ENCODE measurements around the gene RGL3.
"Not testable (repeated sequence)": the region's sequence is repeated elsewhere in the genome, so short reads cannot be mapped to it uniquely, and the experiment has no call there.

RGL3 gene, protein sequence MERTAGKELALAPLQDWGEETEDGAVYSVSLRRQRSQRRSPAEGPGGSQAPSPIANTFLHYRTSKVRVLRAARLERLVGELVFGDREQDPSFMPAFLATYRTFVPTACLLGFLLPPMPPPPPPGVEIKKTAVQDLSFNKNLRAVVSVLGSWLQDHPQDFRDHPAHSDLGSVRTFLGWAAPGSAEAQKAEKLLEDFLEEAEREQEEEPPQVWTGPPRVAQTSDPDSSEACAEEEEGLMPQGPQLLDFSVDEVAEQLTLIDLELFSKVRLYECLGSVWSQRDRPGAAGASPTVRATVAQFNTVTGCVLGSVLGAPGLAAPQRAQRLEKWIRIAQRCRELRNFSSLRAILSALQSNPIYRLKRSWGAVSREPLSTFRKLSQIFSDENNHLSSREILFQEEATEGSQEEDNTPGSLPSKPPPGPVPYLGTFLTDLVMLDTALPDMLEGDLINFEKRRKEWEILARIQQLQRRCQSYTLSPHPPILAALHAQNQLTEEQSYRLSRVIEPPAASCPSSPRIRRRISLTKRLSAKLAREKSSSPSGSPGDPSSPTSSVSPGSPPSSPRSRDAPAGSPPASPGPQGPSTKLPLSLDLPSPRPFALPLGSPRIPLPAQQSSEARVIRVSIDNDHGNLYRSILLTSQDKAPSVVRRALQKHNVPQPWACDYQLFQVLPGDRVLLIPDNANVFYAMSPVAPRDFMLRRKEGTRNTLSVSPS

DNA sequence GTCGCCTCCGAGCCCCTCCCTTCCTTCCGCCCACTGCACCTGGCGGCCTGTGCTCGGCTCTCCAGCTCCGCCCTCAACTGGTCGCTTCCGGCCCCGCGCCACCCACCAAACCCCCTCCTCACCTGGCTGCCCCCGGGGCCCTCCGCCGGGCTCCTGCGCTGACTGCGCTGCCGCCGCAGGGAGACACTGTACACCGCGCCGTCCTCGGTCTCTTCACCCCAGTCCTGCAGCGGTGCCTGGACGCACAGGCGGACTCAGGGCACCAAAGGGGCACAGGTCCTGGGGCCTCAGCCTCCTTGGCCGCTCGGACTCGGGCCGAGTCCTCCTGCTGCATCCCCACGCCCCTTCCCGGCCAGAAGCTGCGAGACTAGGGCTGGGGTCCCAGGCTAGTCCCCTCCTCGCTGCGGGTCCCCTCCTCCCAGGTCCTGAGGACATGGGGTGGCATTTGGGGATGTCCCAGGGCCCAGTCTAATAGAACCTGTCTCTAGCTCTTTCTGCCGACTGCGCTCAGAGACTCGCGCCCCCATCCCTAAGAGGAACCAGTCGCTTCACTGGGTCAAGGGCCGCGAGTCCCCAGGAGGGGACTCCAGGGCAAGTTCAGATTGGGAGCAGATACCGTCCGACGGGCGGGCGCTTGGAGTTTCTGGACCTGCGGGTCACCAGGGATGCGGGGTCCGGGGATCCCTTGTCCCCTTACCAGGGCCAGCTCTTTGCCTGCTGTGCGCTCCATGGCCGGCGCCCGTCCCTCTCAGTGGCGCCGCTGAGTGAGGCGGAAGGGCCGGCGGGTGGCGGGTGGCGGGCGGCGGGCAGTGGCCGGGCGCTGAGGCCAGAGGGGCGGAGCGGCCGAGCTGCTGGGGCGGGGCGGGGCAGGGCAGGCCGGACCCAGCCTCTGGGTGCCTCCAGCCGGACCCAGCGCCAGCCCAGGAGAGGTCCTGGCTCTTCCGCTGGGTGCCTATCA lies at the start of gene RGL3:
TSS of gene RGL3 (minus strand) at position 766 of the 958 bp plus-strand sequence. CDS start at position 730, 36 bp downstream.
- peak; percentile 92 for DNase-seq

DNA sequence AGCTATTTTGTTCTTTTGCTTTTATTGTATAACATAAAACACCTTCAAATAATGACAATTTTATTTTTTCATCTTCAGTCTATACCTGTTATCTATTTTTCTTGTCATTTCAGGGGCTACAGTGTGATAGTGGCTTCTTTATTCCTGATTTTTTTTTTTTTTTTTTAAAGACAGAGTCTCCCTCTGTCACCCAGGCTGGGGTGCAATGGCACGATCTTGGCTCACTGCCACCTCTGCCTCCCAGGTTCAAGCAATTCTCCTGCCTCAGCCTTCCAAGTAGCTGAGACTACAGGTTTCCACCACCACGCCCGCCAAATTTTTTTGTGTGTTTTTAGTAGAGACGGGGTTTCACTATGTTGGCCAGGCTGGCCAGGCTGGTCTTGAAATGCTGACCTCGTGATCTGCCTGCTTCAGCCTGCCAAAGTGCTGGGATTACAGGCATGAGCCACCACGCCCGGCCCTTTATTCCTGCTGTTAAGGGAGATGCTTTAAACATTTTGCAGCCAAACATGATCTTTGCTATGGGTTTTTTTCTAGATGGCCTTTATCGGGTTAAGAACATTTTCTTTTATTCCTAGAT lies 49.2 kb upstream of the RGL3 start:
- not testable (repeated sequence) for DNase-seq

DNA sequence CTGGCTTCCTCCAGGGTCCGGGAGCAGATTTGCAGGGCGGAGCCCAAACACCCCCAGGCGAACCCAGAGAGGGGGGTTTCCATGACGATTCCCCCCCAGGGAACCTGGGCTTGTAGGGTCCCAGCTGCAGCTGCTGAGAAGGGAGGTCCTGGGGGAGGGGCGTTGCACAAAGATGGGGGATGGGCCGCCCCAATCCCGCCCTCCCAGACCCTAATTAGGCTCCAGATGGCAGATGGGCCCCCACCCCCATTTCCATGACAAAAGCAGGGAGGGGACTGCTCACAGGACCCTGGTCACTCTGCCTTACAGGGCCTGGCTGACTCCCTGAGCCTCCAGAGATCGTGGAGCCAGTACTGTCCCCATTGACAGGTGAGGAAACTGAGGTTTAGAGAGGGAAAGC lies 46.5 kb upstream of the RGL3 start:
- peak; percentile 85 for DNase-seq

- no peak for DNase-seq
Measured at GRCh38 chr19:11464333-11465265, 45.5 kb upstream of the RGL3 start.

- no peak for DNase-seq
Measured at GRCh38 chr19:11463391-11463790, 44.3 kb upstream of the RGL3 start.

GRCh38 chr19:11461453-11461852 lies 42.3 kb upstream of the RGL3 start:
- no peak for DNase-seq

DNA sequence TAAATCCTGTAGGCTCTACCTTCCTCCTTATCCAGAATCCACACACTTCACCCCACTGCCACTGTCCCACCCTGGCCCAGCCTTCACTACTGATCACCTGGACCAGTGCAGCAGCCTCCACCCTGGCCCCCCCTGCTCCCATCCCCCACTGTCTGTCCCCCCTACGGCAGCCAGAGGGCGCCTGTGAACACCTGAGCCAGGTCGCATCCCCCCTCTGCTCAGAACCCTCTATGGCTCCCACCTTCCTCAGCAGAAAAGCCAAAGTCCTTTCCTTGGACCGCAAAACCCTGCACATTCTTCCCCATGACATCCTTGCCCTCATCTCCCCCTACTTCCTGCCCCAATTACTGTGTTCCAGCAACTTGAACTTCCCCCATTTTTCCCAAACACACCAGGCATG lies 41.1 kb upstream of the RGL3 start:
- DNase-seq, result no peak

- DNase-seq, result not testable (repeated sequence)
Measured at GRCh38 chr19:11458912-11459311, 39.8 kb upstream of the RGL3 start.

- no peak for DNase-seq
Measured at GRCh38 chr19:11458236-11458900, 39.3 kb upstream of the RGL3 start.

GRCh38 chr19:11457831-11458230 lies 38.7 kb upstream of the RGL3 start:
- no peak for DNase-seq

- DNase-seq, result no peak
Measured at GRCh38 chr19:11457115-11457514, 38.0 kb upstream of the RGL3 start.

- DNase-seq, result no peak
Measured at GRCh38 chr19:11456659-11457058, 37.5 kb upstream of the RGL3 start.

DNA sequence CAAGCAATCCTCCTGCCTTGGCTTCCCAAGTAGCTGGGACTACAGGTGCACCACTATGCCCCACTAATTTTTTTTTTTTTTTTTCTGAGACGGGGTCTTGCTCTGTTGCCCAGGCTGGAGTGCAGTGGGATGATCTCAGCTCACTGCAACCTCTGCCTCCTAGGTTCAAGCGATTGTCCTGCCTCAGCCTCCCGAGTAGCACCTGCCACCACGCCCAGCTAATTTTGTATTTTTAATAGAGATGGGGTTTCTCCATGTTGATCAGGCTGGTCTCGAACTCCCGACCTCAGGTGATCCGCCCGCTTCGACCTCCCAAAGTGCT lies 36.1 kb upstream of the RGL3 start:
- DNase-seq, result not testable (repeated sequence)

GRCh38 chr19:11453468-11454341 lies 34.6 kb upstream of the RGL3 start:
- DNase-seq, result peak; percentile 18

GRCh38 chr19:11452620-11453310 lies 33.7 kb upstream of the RGL3 start:
- peak; percentile 19 for DNase-seq

DNA sequence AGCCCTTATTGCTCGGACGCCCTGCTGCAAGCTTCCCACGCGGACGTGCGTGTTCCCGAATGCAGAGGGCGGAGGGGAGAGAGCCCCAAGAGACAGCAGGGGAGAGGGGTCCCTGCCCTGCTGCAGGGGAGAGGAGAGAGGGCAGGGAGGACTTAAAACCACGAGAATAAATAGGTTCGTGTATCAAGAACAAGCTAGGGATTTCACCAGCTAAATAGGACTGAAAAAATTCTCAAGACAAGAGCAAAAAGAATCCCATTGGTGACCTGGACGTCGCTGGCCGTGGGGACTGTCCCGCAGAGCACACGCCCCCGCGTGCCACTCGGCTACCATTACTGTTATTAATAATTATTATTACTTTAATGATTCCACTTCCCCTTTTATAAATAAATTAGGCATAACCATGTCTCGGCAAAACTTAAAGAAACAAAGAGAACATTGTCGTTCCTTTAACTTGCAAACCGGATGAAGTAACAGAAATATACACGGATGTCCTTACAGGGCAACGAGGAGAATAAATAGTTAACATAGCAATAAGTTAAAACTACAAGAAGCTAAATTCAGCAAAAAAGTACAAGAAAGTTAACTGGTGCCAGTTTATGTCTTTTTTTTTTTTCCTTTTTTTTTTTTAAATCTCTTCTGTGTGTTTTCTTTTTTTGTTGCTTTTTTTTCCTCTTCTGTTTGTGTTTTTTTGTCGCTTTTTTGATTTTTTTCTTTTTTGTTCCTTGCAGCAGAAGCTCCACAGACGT lies 32.9 kb upstream of the RGL3 start:
- no peak for DNase-seq

DNA sequence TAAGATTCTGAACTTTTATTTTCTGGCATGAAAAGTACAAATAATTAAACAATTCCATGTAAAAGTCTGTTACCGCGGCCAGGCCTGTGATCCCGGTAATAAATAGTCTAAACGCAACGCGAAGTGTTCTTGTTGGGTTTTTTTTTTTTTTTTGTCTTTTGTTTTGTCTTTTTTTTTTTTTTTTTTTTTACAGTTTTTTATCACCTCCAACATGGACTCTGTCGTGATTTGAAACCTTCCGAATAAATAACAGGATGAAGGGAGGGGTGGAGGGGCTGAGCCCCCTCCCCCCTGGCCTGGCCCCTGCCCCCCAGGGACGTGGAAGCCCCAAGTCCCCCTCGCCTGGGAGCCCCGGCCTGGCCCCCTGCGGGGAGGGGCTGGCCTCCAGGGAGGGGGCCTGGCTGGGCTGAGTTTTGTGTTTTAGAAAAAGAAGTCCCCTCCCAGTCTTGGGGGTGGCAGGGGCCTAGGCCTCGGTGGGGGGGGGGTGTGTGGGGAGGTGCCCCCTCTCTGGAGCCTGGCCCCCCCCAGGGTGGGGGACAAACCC lies 32.3 kb upstream of the RGL3 start:
- DNase-seq, result no peak

DNA sequence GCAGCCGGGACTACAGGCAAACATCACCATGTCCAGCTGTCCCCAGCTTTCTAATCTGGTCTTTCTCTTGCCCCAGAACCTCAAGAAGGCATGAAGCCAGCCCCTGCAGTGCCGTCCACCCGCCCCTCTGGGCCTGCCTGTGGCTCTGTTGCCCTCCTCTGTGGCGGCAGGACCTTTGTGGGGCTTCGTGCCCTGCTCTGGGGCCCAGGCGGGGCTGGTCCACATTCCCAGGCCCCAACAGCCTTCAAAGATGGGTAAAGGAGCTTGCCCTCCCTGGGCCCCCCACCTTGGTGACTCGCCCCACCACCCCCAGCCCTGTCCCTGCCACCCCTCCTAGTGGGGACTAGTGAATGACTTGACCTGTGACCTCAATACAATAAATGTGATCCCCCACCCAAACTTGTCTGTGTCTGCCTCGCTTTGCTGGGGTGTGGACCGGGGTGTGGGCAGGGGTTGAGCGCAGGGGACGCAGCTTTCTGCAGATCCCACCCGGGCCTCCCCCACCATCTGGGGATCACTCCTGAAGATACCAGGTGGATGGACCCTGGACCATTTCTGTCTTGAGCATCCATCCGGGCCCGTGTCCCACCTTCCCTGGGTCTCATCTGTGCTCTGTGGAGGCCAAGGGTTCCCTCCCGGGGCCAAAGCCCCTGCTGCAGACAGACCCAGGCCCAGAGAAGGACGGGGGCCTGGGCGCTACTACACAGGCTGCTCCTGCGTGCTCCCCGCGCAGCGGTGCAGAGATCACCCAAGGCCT lies 31.6 kb upstream of the RGL3 start:
- no peak for DNase-seq

All from NCI-H69 (cell line).